Measurements from ENCODE around the gene NCOR2.

- TF ChIP-seq BACH2 (CRISPR knock-in tag; IDR thresholded peaks at IDR 0.05; ENCODE audit: borderline replicate concordance) (no peak), RARB (CRISPR knock-in tag; IDR thresholded peaks at IDR 0.05) (no peak), ZFP3 (CRISPR knock-in tag; IDR thresholded peaks at IDR 0.05) (no peak), PATZ1 (CRISPR knock-in tag; IDR thresholded peaks at IDR 0.05; ENCODE audit: borderline replicate concordance) (no peak), GLIS3 (CRISPR knock-in tag; IDR thresholded peaks at IDR 0.05) (no peak), CREB5 (CRISPR knock-in tag; IDR thresholded peaks at IDR 0.05; ENCODE audit: low read depth) (no peak), ARNTL (CRISPR knock-in tag; IDR thresholded peaks at IDR 0.05; ENCODE audit: borderline replicate concordance, low read depth) (no peak)
These were observed 21.4 kb upstream of the NCOR2 start for GRCh38 chr12:124588751-124589267.
